Measurements from ENCODE around the gene LRATD1. TPM values are rescaled to one million over a fixed set of nuclear protein-coding genes. Genes with fewer than 3 reads are reported as not detected.

The LRATD1 gene
- total RNA-seq, 1 experiment from 2014 or later = 15.4 TPM

- Mint-ChIP-seq H3K4me1 (ENCODE audit: low read depth, unreplicated experiment) (no peaks in the 10 kb centered on the region), H3K4me3 (ENCODE audit: low read depth, unreplicated experiment) (no peak overlapping the region), H3K27ac (ENCODE audit: unreplicated experiment) (no peak overlapping the region), H3K36me3 (ENCODE audit: insufficient read depth, unreplicated experiment) (no peaks in the 10 kb centered on the region), H3K9me3 (ENCODE audit: low read depth, unreplicated experiment) (peaks cover 2% of the 10 kb centered on the region), H3K27me3 (ENCODE audit: unreplicated experiment) (no peaks in the 10 kb centered on the region)
- no peak for DNase-seq
- no TSS peak for BruUV-seq (replicated peaks)
- intact Hi-C loops (cut with micrococcal nuclease; ENCODE audit: unreplicated experiment) = no loop called here
- TF ChIP-seq CTCF (IDR thresholded peaks at IDR 0.05; ENCODE audit: unreplicated experiment) = no peak
- CTCF ChIA-PET = no interaction called here
These were observed 17.5 kb downstream of the LRATD1 start for GRCh38 chr2:14650066-14650465.

- BruUV-seq (replicated peaks) = no TSS peak
- peaks cover 2% of the 10 kb centered on the region for H3K9me3 Mint-ChIP-seq (ENCODE audit: low read depth, unreplicated experiment)
- no peak overlapping the region for H3K4me3 Mint-ChIP-seq (ENCODE audit: low read depth, unreplicated experiment)
- CTCF ChIA-PET = no interaction called here
- intact Hi-C loops (cut with micrococcal nuclease; ENCODE audit: unreplicated experiment) = no loop called here
- no peak for DNase-seq
- H3K36me3 Mint-ChIP-seq (ENCODE audit: insufficient read depth, unreplicated experiment) = no peaks in the 10 kb centered on the region
- H3K27me3 Mint-ChIP-seq (ENCODE audit: unreplicated experiment) = no peaks in the 10 kb centered on the region
- TF ChIP-seq CTCF (IDR thresholded peaks at IDR 0.05; ENCODE audit: unreplicated experiment) = no peak
- H3K27ac Mint-ChIP-seq (ENCODE audit: unreplicated experiment) = no peak overlapping the region
- no peaks in the 10 kb centered on the region for H3K4me1 Mint-ChIP-seq (ENCODE audit: low read depth, unreplicated experiment)
These were observed 22.3 kb downstream of the LRATD1 start for GRCh38 chr2:14654835-14655282.

GRCh38 chr2:14656146-14656545 is 23.6 kb downstream of the LRATD1 start:
- no peak overlapping the region for H3K4me3 Mint-ChIP-seq (ENCODE audit: low read depth, unreplicated experiment)
- CTCF ChIA-PET = no interaction called here
- TF ChIP-seq CTCF (IDR thresholded peaks at IDR 0.05; ENCODE audit: unreplicated experiment) = no peak
- no peak for DNase-seq
- H3K9me3 Mint-ChIP-seq (ENCODE audit: low read depth, unreplicated experiment) = peaks cover 5% of the 10 kb centered on the region
- no peak overlapping the region for H3K27ac Mint-ChIP-seq (ENCODE audit: unreplicated experiment)
- no TSS peak for BruUV-seq (replicated peaks)
- H3K4me1 Mint-ChIP-seq (ENCODE audit: low read depth, unreplicated experiment) = no peaks in the 10 kb centered on the region
- H3K27me3 Mint-ChIP-seq (ENCODE audit: unreplicated experiment) = no peaks in the 10 kb centered on the region
- no peaks in the 10 kb centered on the region for H3K36me3 Mint-ChIP-seq (ENCODE audit: insufficient read depth, unreplicated experiment)
- intact Hi-C loops (cut with micrococcal nuclease; ENCODE audit: unreplicated experiment) = no loop called here

- no peak overlapping the region for H3K4me3 Mint-ChIP-seq (ENCODE audit: low read depth, unreplicated experiment)
- H3K27me3 Mint-ChIP-seq (ENCODE audit: unreplicated experiment) = no peaks in the 10 kb centered on the region
- DNase-seq = no peak
- H3K36me3 Mint-ChIP-seq (ENCODE audit: insufficient read depth, unreplicated experiment) = no peaks in the 10 kb centered on the region
- BruUV-seq (replicated peaks) = no TSS peak
- no peak for TF ChIP-seq CTCF (IDR thresholded peaks at IDR 0.05; ENCODE audit: unreplicated experiment)
- CTCF ChIA-PET = no interaction called here
- H3K27ac Mint-ChIP-seq (ENCODE audit: unreplicated experiment) = no peak overlapping the region
- intact Hi-C loops (cut with micrococcal nuclease; ENCODE audit: unreplicated experiment) = no loop called here
- no peaks in the 10 kb centered on the region for H3K4me1 Mint-ChIP-seq (ENCODE audit: low read depth, unreplicated experiment)
- peaks cover 4% of the 10 kb centered on the region for H3K9me3 Mint-ChIP-seq (ENCODE audit: low read depth, unreplicated experiment)
These were observed 28.6 kb downstream of the LRATD1 start for GRCh38 chr2:14661163-14661562.

Measured in Calu3 (cell line).